Right renal cortex interstitium (tissue), 3 donors: ENCODE results near the gene AOC1. TPM values are rescaled to one million over a fixed set of nuclear protein-coding genes. Genes with fewer than 3 reads are reported as not detected.

Experiments used
- DNase-seq, 3 donors: peaks; one replicate each; pipeline ENCODE4 v3.0.0-alpha.2; 2013; ENCODE audit warnings: low read depth in 3 of 3, low spot score in 2 of 3
- polyA plus RNA-seq, 3 donors: library from polyadenylated mRNA; unstranded; fragments of 120-200 nt; gene quantifications; one replicate each; pipeline ENCODE4 v1.2.1, GENCODE V29; 2013; ENCODE audit not compliant: insufficient read length in 3 of 3

Gene AOC1
- polyA plus RNA-seq, 3 donors: 41.9 to 77.1 (median 57.5) TPM

- no peak for DNase-seq
Observed at GRCh38 chr7:150857276-150858055, 5.1 kb downstream of the AOC1 start.

GRCh38 chr7:150858236-150859197 is 6.2 kb downstream of the AOC1 start:
- DNase-seq: no peak

GRCh38 chr7:150860291-150860977 is 8.1 kb downstream of the AOC1 start:
- DNase-seq: no peak

GRCh38 chr7:150860978-150861295 is 8.6 kb downstream of the AOC1 start:
- DNase-seq: no peak

- DNase-seq: no peak
Observed at GRCh38 chr7:150862356-150862755, 10.0 kb downstream of the AOC1 start.

- no peak for DNase-seq
Observed at GRCh38 chr7:150863946-150864345, 11.6 kb downstream of the AOC1 start.

GRCh38 chr7:150866932-150867564 is 14.7 kb downstream of the AOC1 start:
- no peak for DNase-seq

GRCh38 chr7:150867605-150868004 is 15.3 kb downstream of the AOC1 start:
- DNase-seq: no peak

GRCh38 chr7:150869467-150869866 is 17.1 kb downstream of the AOC1 start:
- DNase-seq: no peak

GRCh38 chr7:150871601-150872000 is 19.3 kb downstream of the AOC1 start:
- no peak for DNase-seq

- DNase-seq: no peak
Observed at GRCh38 chr7:150874401-150875198, 22.3 kb downstream of the AOC1 start.

GRCh38 chr7:150875791-150876190 is 23.5 kb downstream of the AOC1 start:
- no peak for DNase-seq

- peak; percentile 81 to 90 (median 83) for DNase-seq
Observed at GRCh38 chr7:150876817-150877526, 24.7 kb downstream of the AOC1 start.

- DNase-seq: no peak
Observed at GRCh38 chr7:150877536-150877935, 25.2 kb downstream of the AOC1 start.

GRCh38 chr7:150879345-150879744 is 27.0 kb downstream of the AOC1 start:
- DNase-seq: no peak

- DNase-seq: no peak
Observed at GRCh38 chr7:150881189-150881588, 28.9 kb downstream of the AOC1 start.

GRCh38 chr7:150890853-150891584 is 38.7 kb downstream of the AOC1 start:
- DNase-seq: no peak

GRCh38 chr7:150891740-150892139 is 39.4 kb downstream of the AOC1 start:
- no peak for DNase-seq

GRCh38 chr7:150895809-150896208 is 43.5 kb downstream of the AOC1 start:
- DNase-seq: no peak
